Measurements from ENCODE around the gene DIDO1. TPM values are rescaled to one million over a fixed set of nuclear protein-coding genes. Genes with fewer than 3 reads are reported as not detected.

Gene DIDO1
- total and polyA plus RNA-seq, 2 of the 13 experiments (the other 11 are each of a cell fraction or from before 2014, with no cell fraction given), result 75.0 to 75.1 TPM

- no peak for TF ChIP-seq SOX5 (CRISPR knock-in tag; IDR thresholded peaks at IDR 0.05; ENCODE audit: borderline replicate concordance)
- TF ChIP-seq RFX3 (CRISPR knock-in tag; IDR thresholded peaks at IDR 0.05), result no peak
- TF ChIP-seq FOXJ3 (CRISPR knock-in tag; IDR thresholded peaks at IDR 0.05; ENCODE audit: borderline replicate concordance), result no peak
- TF ChIP-seq BCLAF1 (IDR thresholded peaks at IDR 0.05), result no peak
- TF ChIP-seq NR2F6 (IDR thresholded peaks at IDR 0.05), result no peak
- TF ChIP-seq NR2F6 (CRISPR knock-in tag; IDR thresholded peaks at IDR 0.05), result no peak
- no peak for TF ChIP-seq YEATS2 (CRISPR knock-in tag; IDR thresholded peaks at IDR 0.05; ENCODE audit: borderline replicate concordance)
- TF ChIP-seq RCOR2 (CRISPR knock-in tag; IDR thresholded peaks at IDR 0.05), result no peak
- TF ChIP-seq JUN (CRISPR knock-in tag; IDR thresholded peaks at IDR 0.05), result no peak
- TF ChIP-seq ZFAT (CRISPR knock-in tag; conservative IDR thresholded peaks at IDR 0.05), result no peak
- TF ChIP-seq MBD4 (IDR thresholded peaks at IDR 0.05; ENCODE audit: borderline replicate concordance, low read length), result no peak
- TF ChIP-seq GATAD2A (CRISPR knock-in tag; IDR thresholded peaks at IDR 0.05), result no peak
- no peak for TF ChIP-seq ZNF614 (CRISPR knock-in tag; IDR thresholded peaks at IDR 0.05; ENCODE audit: borderline replicate concordance)
- TF ChIP-seq POLR2A (IDR thresholded peaks at IDR 0.05; ENCODE audit: insufficient read depth in 1 of 2, low read depth in 2 of 2, low read length in 2 of 2), result peak in 1 of 2 experiments; percentile 12; a peak in 1 of 4 replicates
- no peak for TF ChIP-seq ZNF180 (CRISPR knock-in tag; IDR thresholded peaks at IDR 0.05; ENCODE audit: borderline replicate concordance, low read depth)
- TF ChIP-seq HDAC6 (IDR thresholded peaks at IDR 0.05; ENCODE audit: low read depth, low read length), result no peak
- no peak for TF ChIP-seq ZSCAN9 (CRISPR knock-in tag; IDR thresholded peaks at IDR 0.05; ENCODE audit: borderline replicate concordance)
- TF ChIP-seq MAZ (IDR thresholded peaks at IDR 0.05; ENCODE audit: borderline replicate concordance, low read depth, low read length), result no peak
- no peak for TF ChIP-seq MAZ (CRISPR knock-in tag; IDR thresholded peaks at IDR 0.05; ENCODE audit: low read depth)
- no peak for TF ChIP-seq ETS1 (CRISPR knock-in tag; IDR thresholded peaks at IDR 0.05)
- no peak for TF ChIP-seq MXI1 (IDR thresholded peaks at IDR 0.05; ENCODE audit: borderline replicate concordance, low read depth, low read length)
- no peak for TF ChIP-seq PRPF4 (IDR thresholded peaks at IDR 0.05; ENCODE audit: low read depth, low read length, poor library complexity, severe bottlenecking)
- no peak for TF ChIP-seq ZNF816 (CRISPR knock-in tag; IDR thresholded peaks at IDR 0.05; ENCODE audit: borderline replicate concordance)
- no peak for TF ChIP-seq PTBP1 (IDR thresholded peaks at IDR 0.05; ENCODE audit: low read depth, low read length, poor library complexity, severe bottlenecking)
- TF ChIP-seq POLR2G (IDR thresholded peaks at IDR 0.05; ENCODE audit: low read depth, low read length), result peak; percentile 65; the same call in 1 of the 2 replicates
- no peak for TF ChIP-seq SPEN (CRISPR knock-in tag; IDR thresholded peaks at IDR 0.05; ENCODE audit: low read depth)
- TF ChIP-seq ZNF7 (CRISPR knock-in tag; IDR thresholded peaks at IDR 0.05), result peak; percentile 27; the same call in 1 of the 2 replicates
- no peak for TF ChIP-seq ZSCAN31 (CRISPR knock-in tag; IDR thresholded peaks at IDR 0.05; ENCODE audit: low read depth)
- TF ChIP-seq TBL1XR1 (IDR thresholded peaks at IDR 0.05; ENCODE audit: borderline replicate concordance, low read length, partially characterized antibody), result no peak
- no peak for TF ChIP-seq SRSF4 (IDR thresholded peaks at IDR 0.05; ENCODE audit: low read depth, low read length, poor library complexity, severe bottlenecking)
These were observed 38.4 kb upstream of the DIDO1 start (continued) for GRCh38 chr20:62964700-62965099.

Data from HepG2 (cell line).